ENCODE data around the gene BPTF.

The BPTF gene

GRCh38 chr17:67821871-67822367 is 3.4 kb upstream of the BPTF start:
- no peak overlapping the region for H3K27ac ChIP-seq
- TF ChIP-seq CTCF (conservative IDR thresholded peaks at IDR 0.05), result no peak
- TF ChIP-seq ZFX (IDR thresholded peaks at IDR 0.05), result no peak

- TF ChIP-seq ZFX (IDR thresholded peaks at IDR 0.05), result peak; percentile 71; the same call in 1 of the 2 replicates
- peak overlapping the region; percentile 87 for H3K27ac ChIP-seq
Observed at GRCh38 chr17:67825627-67826601, 611 bp downstream of the BPTF start.

DNA sequence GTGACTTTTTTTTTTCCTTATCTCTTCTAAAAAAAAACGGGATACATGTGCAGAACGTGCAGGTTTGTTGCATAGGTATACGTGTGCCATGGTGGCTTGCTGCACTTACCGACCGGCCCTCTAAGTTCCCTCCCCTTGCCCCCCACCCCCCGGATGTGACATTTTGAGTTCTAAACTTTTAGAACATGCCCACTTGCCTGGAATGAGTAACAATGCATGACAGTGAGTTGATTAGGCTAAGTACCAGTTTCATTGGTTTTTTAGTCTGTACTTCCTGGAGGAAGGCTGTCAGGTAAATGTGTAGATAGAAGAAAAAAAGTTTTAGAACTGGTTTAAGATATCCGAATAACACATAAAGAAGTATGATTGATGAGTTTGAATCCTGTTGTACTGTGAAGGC is 4.0 kb downstream of the BPTF start:
- TF ChIP-seq CTCF (conservative IDR thresholded peaks at IDR 0.05), result no peak
- no peak for TF ChIP-seq ZFX (IDR thresholded peaks at IDR 0.05)
- no peak overlapping the region for H3K27ac ChIP-seq

DNA sequence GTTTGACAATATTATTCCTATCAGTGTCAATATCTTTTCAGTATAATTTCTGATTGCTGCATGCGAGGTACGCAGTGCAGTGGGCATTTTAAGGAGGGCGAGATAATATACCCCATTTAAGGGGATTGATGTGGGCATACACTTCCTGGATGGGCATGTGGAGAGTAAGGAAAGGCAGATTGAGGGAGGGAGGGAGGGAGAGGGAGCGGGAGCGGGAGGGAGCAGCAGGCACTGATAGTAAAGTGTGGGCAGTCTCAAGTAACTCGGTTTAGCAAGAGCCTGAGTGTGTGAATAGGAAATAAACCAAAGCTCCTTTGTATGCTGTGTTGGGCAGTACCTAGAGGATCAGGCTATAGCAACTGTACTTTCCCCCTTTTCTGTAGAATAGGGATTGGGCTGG is 5.1 kb downstream of the BPTF start:
- H3K27ac ChIP-seq, result no peak overlapping the region
- TF ChIP-seq ZFX (IDR thresholded peaks at IDR 0.05) (no peak), CTCF (conservative IDR thresholded peaks at IDR 0.05) (no peak)

- no peak for TF ChIP-seq CTCF (conservative IDR thresholded peaks at IDR 0.05)
- TF ChIP-seq ZFX (IDR thresholded peaks at IDR 0.05), result no peak
- H3K27ac ChIP-seq, result no peak overlapping the region
Observed at GRCh38 chr17:67831268-67831667, 6.0 kb downstream of the BPTF start.

- no peak for TF ChIP-seq ZFX (IDR thresholded peaks at IDR 0.05)
- TF ChIP-seq CTCF (conservative IDR thresholded peaks at IDR 0.05), result no peak
- no peak overlapping the region for H3K27ac ChIP-seq
Observed at GRCh38 chr17:67833134-67833533, 7.8 kb downstream of the BPTF start.

DNA sequence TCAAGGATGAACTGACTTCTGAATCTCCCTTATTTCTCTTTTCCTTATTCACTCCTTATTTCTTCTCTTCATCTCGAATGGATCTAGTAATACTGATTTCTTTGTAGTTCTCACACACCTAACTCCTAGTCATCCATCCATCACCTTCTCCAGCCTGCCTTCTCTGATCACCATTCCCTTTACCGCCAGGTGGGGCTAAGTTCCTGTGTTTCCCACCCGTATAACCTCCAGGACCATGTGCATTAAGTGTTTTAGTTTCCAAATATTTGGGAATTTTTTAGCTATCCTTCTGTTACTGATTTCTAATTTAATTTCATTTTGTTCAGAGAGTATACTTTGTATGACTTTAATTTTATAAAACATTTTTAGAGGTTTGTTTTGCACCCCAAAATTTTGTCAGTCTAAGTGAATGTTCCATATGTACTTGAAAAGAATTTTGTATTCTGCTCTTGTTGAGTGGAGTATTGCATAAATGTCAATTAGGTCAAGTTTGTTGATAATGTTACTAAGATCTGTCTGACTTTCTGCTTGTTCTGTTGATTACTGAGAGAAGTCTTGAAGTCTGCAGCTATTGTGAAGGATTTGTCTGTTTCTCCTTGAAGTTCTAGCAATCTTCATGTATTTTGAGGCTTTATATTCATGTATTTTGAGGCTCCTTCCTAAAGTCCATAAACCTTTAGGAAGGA is 8.8 kb downstream of the BPTF start:
- TF ChIP-seq CTCF (conservative IDR thresholded peaks at IDR 0.05), result no peak
- H3K27ac ChIP-seq, result no peak overlapping the region

Data from C4-2B (cell line).